C4-2B (cell line): ENCODE results near the gene MEP1B.

Experiments used
- ZFX ChIP-seq: fragments of 450-650 bp; IDR thresholded peaks from 2 replicates; pipeline ENCODE4 v1.6.1; 2017
- TF ChIP-seq, protein P1 (sequence below): fragments of 450-650 bp; conservative IDR thresholded peaks from 2 replicates; pipeline ENCODE4 v1.5.1; 2017; ENCODE audit warnings: mild to moderate bottlenecking

DNA sequence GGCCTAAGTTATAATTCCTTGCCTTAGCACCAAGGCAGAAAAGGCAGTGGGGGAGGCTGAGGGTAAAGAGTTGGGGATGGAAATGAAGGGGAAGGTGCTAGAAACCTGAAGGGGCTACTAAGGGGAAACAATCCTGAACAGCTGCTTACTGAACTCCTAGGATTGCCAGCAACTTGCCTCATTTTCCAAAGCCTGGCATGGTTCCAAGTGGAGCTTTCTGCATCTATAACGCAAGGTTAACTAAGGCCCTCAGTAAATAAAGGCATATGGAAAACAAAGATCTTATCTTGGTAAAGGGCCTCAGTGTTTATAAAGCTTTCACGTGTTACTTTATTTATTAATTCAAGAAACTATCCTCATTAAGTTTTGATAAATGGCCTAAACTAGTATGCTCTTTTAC is 10.9 kb downstream of the MEP1B start:
- TF ChIP-seq, protein P1, sequence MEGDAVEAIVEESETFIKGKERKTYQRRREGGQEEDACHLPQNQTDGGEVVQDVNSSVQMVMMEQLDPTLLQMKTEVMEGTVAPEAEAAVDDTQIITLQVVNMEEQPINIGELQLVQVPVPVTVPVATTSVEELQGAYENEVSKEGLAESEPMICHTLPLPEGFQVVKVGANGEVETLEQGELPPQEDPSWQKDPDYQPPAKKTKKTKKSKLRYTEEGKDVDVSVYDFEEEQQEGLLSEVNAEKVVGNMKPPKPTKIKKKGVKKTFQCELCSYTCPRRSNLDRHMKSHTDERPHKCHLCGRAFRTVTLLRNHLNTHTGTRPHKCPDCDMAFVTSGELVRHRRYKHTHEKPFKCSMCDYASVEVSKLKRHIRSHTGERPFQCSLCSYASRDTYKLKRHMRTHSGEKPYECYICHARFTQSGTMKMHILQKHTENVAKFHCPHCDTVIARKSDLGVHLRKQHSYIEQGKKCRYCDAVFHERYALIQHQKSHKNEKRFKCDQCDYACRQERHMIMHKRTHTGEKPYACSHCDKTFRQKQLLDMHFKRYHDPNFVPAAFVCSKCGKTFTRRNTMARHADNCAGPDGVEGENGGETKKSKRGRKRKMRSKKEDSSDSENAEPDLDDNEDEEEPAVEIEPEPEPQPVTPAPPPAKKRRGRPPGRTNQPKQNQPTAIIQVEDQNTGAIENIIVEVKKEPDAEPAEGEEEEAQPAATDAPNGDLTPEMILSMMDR, result no peak
- no peak for TF ChIP-seq ZFX
